NCI-H2081 treated with DMSO at 0.1 percent for 48 hours (cell line): ENCODE data around the gene C10orf71.

Experiments
- DNase-seq: peaks from one replicate; lab custom pipeline; 2025; lab: John Stamatoyannopoulos, UW

Gene C10orf71

GRCh38 chr10:49361178-49361554 is 62.2 kb downstream of the C10orf71 start:
- no peak for DNase-seq

GRCh38 chr10:49361735-49362568 is 63.0 kb downstream of the C10orf71 start:
- DNase-seq, result no peak

- DNase-seq, result no peak
Measured at GRCh38 chr10:49362596-49363260, 63.8 kb downstream of the C10orf71 start.

GRCh38 chr10:49363309-49364031 is 64.5 kb downstream of the C10orf71 start:
- DNase-seq, result no peak

- no peak for DNase-seq
Measured at GRCh38 chr10:49364051-49364450, 65.1 kb downstream of the C10orf71 start.

- DNase-seq, result no peak
Measured at GRCh38 chr10:49364747-49365146, 65.8 kb downstream of the C10orf71 start.

- DNase-seq, result no peak
Measured at GRCh38 chr10:49365275-49365674, 66.3 kb downstream of the C10orf71 start.

- no peak for DNase-seq
Measured at GRCh38 chr10:49365675-49366415, 66.9 kb downstream of the C10orf71 start.

GRCh38 chr10:49366460-49366859 is 67.5 kb downstream of the C10orf71 start:
- no peak for DNase-seq

- no peak for DNase-seq
Measured at GRCh38 chr10:49367600-49367999, 68.6 kb downstream of the C10orf71 start.

GRCh38 chr10:49368256-49368655 is 69.3 kb downstream of the C10orf71 start:
- DNase-seq, result no peak

GRCh38 chr10:49369216-49370162 is 70.5 kb downstream of the C10orf71 start:
- DNase-seq, result no peak

GRCh38 chr10:49370326-49371100 is 71.5 kb downstream of the C10orf71 start:
- DNase-seq, result no peak

GRCh38 chr10:49371967-49372366 is 73.0 kb downstream of the C10orf71 start:
- DNase-seq, result no peak

- DNase-seq, result no peak
Measured at GRCh38 chr10:49373361-49373760, 74.4 kb downstream of the C10orf71 start.

GRCh38 chr10:49374740-49375139 is 75.8 kb downstream of the C10orf71 start:
- DNase-seq, result no peak

GRCh38 chr10:49375611-49376010 is 76.6 kb downstream of the C10orf71 start:
- no peak for DNase-seq
